Naive thymus-derived CD4-positive, alpha-beta T cell (primary cell): ENCODE data around the gene SH2D6. TPM values are rescaled to one million over a fixed set of nuclear protein-coding genes. Genes with fewer than 3 reads are reported as not detected.

ENCODE experiments used
- ATAC-seq: fragments of 150-1000 bp; cut with Tn5 transposase; 2 replicates; pipeline ENCODE4 v1.10.0; 2021; ENCODE audit warnings: mild to moderate bottlenecking, moderate library complexity
- CTCF ChIA-PET: fragments of 350-600 bp; sonication (Branson Sonifier 250); formaldehyde crosslinking; loops from one replicate; lab custom pipeline; 2021; ENCODE audit warnings: antibody characterized with exemption; lab: Charles Lee
- POLR2A ChIA-PET: fragments of 350-600 bp; sonication (Branson Sonifier 250); formaldehyde crosslinking; loops from one replicate; lab custom pipeline; 2021; ENCODE audit warnings: antibody characterized with exemption, inconsistent platforms; lab: Charles Lee
- DNase-seq, 9 donors: peaks; one replicate each; pipeline versions ENCODE4 v3.0.0 to v3.0.0-alpha.2; 2020 to 2022; ENCODE audit warnings: mixed read lengths in 1 of 9
- H3K27ac ChIP-seq: one replicate; pipeline ENCODE4 v1.7.0; 2013; ENCODE audit warnings: mild to moderate bottlenecking, low read depth, low read length, moderate library complexity
- H3K27me3 ChIP-seq, 2 donors: one replicate each; pipeline ENCODE4 v1.7.0; 2013; ENCODE audit warnings: low read length in 2 of 2, mild to moderate bottlenecking in 2 of 2, moderate library complexity in 2 of 2; ENCODE audit not compliant: control insufficient read depth in 2 of 2, insufficient read depth in 2 of 2
- H3K36me3 ChIP-seq, 3 experiments: 1 replicate in 2 of 3; 2 replicates in 1 of 3; pipeline ENCODE4 v1.7.0; 2013; ENCODE audit warnings: low read length in 3 of 3, mild to moderate bottlenecking in 3 of 3, moderate library complexity in 1 of 3; ENCODE audit not compliant: insufficient read depth in 3 of 3, control insufficient read depth in 2 of 3
- H3K4me1 ChIP-seq, 2 donors: one replicate each; pipeline ENCODE4 v1.7.0; 2013; ENCODE audit warnings: low read length in 2 of 2, mild to moderate bottlenecking in 2 of 2, moderate library complexity in 1 of 2; ENCODE audit not compliant: control insufficient read depth in 2 of 2, insufficient read depth in 2 of 2
- H3K4me3 ChIP-seq: 2 replicates; pipeline ENCODE4 v1.7.0; 2013; ENCODE audit warnings: mild to moderate bottlenecking, low read length
- H3K9me3 ChIP-seq, 3 experiments: 1 replicate in 2 of 3; 2 replicates in 1 of 3; pipeline ENCODE4 v1.7.0; 2013; ENCODE audit warnings: low read length in 3 of 3; ENCODE audit not compliant: control insufficient read depth in 2 of 3
- H3K27ac Mint-ChIP-seq, 9 donors: one replicate each; pipeline ENCODE4 v1.8.0; 2020 to 2022; ENCODE audit warnings: mixed read lengths in 9 of 9, mild to moderate bottlenecking in 8 of 9, moderate library complexity in 5 of 9, inconsistent platforms in 2 of 9
- H3K27me3 Mint-ChIP-seq, 5 donors: one replicate each; pipeline ENCODE4 v1.8.0; 2021 to 2022; ENCODE audit warnings: mixed read lengths in 5 of 5, mild to moderate bottlenecking in 1 of 5
- H3K36me3 Mint-ChIP-seq, 5 donors: one replicate each; pipeline ENCODE4 v1.8.0; 2020 to 2022; ENCODE audit warnings: mixed read lengths in 5 of 5, mild to moderate bottlenecking in 3 of 5, inconsistent platforms in 1 of 5
- H3K4me1 Mint-ChIP-seq, 7 donors: one replicate each; pipeline ENCODE4 v1.8.0; 2020 to 2022; ENCODE audit warnings: mixed read lengths in 7 of 7, mild to moderate bottlenecking in 3 of 7, inconsistent platforms in 1 of 7
- H3K4me3 Mint-ChIP-seq, 10 donors: one replicate each; pipeline ENCODE4 v1.8.0; 2020 to 2022; ENCODE audit warnings: mild to moderate bottlenecking in 10 of 10, mixed read lengths in 10 of 10, moderate library complexity in 6 of 10, inconsistent platforms in 2 of 10
- H3K9me3 Mint-ChIP-seq, 11 donors: one replicate each; pipeline ENCODE4 v1.8.0; 2020 to 2022; ENCODE audit warnings: mixed read lengths in 11 of 11, mild to moderate bottlenecking in 4 of 11, inconsistent platforms in 1 of 11, moderate library complexity in 1 of 11
- intact Hi-C, 2 donors: fragments of 100-400 bp; cut with micrococcal nuclease; formaldehyde crosslinking; loops; one replicate each; pipeline ENCODE4 v1.15.1; 2023
- polyA plus RNA-seq, 2 donors: library from polyadenylated mRNA; unstranded; fragments of 300-500 nt; fragmentation: Illumina TruSeq; gene quantifications; one replicate each; pipeline ENCODE4 v1.2.3, GENCODE V29; 2021
- total RNA-seq, 6 experiments: library from RNA in 5 of 6; stranded (reverse) in 5 of 6; gene quantifications; 1 replicate in 5 of 6; 2 replicates in 1 of 6; pipeline ENCODE4 v1.2.3 and lab custom pipeline; 2021 to 2026

Gene SH2D6
- total and polyA plus RNA-seq, 7 experiments from 2014 or later = 0.48 to 1.1 (median 0.94) TPM; not detected in 4

DNA sequence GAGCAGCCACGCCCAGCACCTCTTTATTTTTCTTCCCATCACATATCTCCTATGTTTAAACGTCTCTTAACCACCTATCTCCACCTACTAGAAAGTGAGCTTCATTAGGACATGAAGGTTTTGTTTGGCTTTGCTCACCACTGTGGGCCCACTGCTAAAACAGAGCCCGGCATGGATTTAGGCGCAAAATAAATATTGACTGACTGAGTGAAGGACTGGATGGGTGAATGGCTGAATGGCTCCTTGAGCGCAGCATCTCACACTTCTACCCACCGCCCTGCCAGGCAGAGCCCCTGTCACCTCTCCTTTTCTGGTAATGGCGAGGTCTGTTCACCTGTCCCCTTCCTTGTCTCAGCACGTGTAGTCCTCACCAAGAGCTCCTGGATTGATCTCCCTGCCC, 18.5 kb upstream of the SH2D6 start:
- Mint-ChIP-seq H3K4me1 (peaks cover 1 to 29% (median 2%) of the 10 kb centered on the region in 7 donors), H3K4me3 (no peak overlapping the region), H3K9me3 (peaks cover 0 to 22% (median 7%) of the 10 kb centered on the region in 11 donors), H3K27me3 (no peaks in the 10 kb centered on the region), H3K27ac (peak overlapping the region in 2 of 9 donors; percentile 28 to 43), H3K36me3 (peaks cover 0 to 53% (median 14%) of the 10 kb centered on the region in 5 donors)
- ChIA-PET CTCF (interaction anchor here (1.6 to 1.9 kb wide), 2 partner anchors 8 to 152 kb away, joined by 4 to 6 read pairs; no protein-coding TSS in a partner anchor), POLR2A (interaction anchor here (0.7 kb wide), 1 partner anchor 46 kb away, joined by 3 read pairs; the partner anchor contains the start of genes ELMOD3 and RETSAT)
- peaks cover 0 to 21% (median 0%) of the 10 kb centered on the region in 3 experiments for H3K36me3 ChIP-seq
- H3K27me3 ChIP-seq = no peaks in the 10 kb centered on the region
- DNase-seq (no peak), ATAC-seq (no peak)
- H3K4me1 ChIP-seq = peaks cover 0 to 2% of the 10 kb centered on the region in 2 donors
- no peak overlapping the region for H3K27ac ChIP-seq
- intact Hi-C loops = no loop called here
- no peaks in the 10 kb centered on the region for H3K9me3 ChIP-seq
- no peak overlapping the region for H3K4me3 ChIP-seq

DNA sequence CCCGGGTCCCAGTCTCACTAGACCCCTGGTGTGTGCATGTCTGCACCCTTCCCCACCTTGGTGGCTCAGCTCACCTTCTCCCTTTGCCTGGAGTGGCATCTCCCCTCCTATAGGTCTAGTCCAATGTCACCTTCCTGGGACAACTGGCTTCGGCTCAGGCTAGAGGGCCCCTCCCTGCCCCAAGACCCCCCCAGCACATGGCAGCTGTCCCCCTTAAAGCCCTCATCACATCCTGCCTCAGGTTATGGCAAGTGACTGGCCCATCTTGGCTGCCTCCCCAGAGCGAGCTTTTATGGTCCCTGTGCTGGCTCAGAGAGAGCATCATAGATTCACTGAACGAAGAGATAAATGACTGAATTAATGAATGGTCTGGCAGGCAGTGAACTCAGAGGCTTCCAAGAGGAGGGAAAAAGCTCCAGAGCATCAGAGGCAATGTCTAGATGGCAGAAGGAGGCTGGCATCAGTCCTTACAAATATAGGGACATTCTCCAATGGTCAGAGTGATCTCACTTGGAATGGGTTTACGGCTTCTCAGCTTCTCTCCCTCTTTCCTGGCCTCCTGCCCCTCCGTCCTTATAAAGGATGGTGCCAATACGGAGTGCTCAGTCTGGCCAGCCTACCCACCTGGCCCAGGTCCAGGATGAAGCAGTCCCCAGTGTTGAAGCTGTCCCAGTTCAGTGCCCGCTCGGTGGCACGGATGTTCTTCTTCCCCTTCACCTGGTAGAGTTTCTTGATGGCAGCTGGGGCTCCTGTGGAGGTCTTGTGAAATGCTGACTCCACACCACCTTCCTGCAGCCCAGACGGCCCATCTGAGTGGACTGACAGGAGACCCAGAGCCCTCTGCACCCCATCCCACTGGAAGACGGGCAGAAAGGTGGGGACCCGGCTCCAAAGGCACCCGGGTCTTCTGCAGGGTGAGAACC, 17.7 kb upstream of the SH2D6 start:
- intact Hi-C loops = no loop called here
- Mint-ChIP-seq H3K27me3 (no peaks in the 10 kb centered on the region), H3K9me3 (peaks cover 0 to 23% (median 8%) of the 10 kb centered on the region in 11 donors), H3K36me3 (peaks cover 0 to 60% (median 15%) of the 10 kb centered on the region in 5 donors), H3K4me1 (peaks cover 9 to 37% (median 10%) of the 10 kb centered on the region in 7 donors), H3K4me3 (no peak overlapping the region), H3K27ac (peak overlapping the region in 2 of 9 donors; percentile 9 to 49)
- no peak for ATAC-seq
- POLR2A ChIA-PET = interaction anchor here (0.7 kb wide), 1 partner anchor 47 kb away, joined by 3 read pairs; the partner anchor contains the start of genes ELMOD3 and RETSAT
- H3K36me3 ChIP-seq = peaks cover 0 to 19% (median 0%) of the 10 kb centered on the region in 3 experiments
- peaks cover 6 to 7% of the 10 kb centered on the region in 2 donors for H3K4me1 ChIP-seq
- no peak overlapping the region for H3K4me3 ChIP-seq
- no peak for DNase-seq
- no peak overlapping the region for H3K27ac ChIP-seq
- no peaks in the 10 kb centered on the region for H3K27me3 ChIP-seq
- no peaks in the 10 kb centered on the region for H3K9me3 ChIP-seq
- CTCF ChIA-PET = interaction anchor here (1.6 kb wide), 1 partner anchor 9 kb away, joined by 4 read pairs; no protein-coding TSS in a partner anchor

DNA sequence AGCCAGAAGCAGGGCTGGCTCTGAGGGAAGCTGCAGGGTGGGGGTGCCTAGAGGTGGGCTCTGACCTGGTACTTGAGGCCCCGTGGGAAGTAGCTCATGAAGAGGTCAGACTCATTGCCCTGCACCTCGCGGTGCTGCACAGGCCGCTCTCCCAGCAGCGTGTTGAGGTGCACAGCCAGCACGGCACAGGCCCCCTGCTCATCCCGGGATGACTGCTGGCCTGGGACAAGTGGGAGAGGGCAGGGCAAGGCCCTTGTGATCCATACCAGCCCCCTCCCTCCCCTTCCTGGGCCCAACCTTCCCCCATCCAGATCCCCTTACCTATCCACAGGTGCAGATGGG, 17.1 kb upstream of the SH2D6 start:
- Histone ChIP-seq H3K4me3 (no peak overlapping the region), H3K9me3 (no peaks in the 10 kb centered on the region), H3K27me3 (no peaks in the 10 kb centered on the region), H3K36me3 (peaks cover 0 to 19% (median 0%) of the 10 kb centered on the region in 3 experiments), H3K4me1 (peaks cover 6 to 14% of the 10 kb centered on the region in 2 donors), H3K27ac (no peak overlapping the region)
- Mint-ChIP-seq H3K27ac (no peak overlapping the region), H3K4me1 (peaks cover 10 to 43% (median 15%) of the 10 kb centered on the region in 7 donors), H3K4me3 (no peak overlapping the region), H3K9me3 (peaks cover 0 to 23% (median 8%) of the 10 kb centered on the region in 11 donors), H3K36me3 (peaks cover 0 to 59% (median 15%) of the 10 kb centered on the region in 5 donors), H3K27me3 (no peaks in the 10 kb centered on the region)
- ChIA-PET CTCF (interaction anchor here (1.6 kb wide), 1 partner anchor 10 kb away, joined by 4 read pairs; no protein-coding TSS in a partner anchor), POLR2A (no interaction called here)
- intact Hi-C loops = no loop called here
- DNase-seq = no peak
- ATAC-seq = no peak

DNA sequence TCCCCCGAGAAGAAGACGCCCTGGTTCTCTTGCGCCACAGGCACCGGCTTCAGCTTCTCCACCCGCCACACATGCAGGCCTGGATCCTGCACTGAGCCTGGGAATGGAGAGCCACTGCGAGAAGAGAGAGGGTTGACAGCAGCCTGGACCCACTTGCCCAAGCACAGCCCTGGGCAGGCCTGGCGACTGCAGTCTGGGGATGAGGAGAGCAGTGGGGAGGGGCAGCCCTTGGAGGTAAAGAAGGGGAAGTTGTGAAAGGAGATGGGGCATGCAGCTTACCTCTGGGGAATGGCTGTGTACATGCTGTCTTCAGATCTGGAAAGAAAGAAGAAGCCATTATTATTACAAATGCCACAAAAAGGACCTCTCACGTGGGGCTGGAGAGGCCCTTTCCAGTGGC, 16.7 kb upstream of the SH2D6 start:
- H3K9me3 ChIP-seq = no peaks in the 10 kb centered on the region
- ATAC-seq (no peak), DNase-seq (no peak)
- intact Hi-C loops = no loop called here
- no peak overlapping the region for H3K27ac ChIP-seq
- Mint-ChIP-seq H3K27ac (no peak overlapping the region), H3K4me1 (peaks cover 10 to 43% (median 16%) of the 10 kb centered on the region in 7 donors), H3K9me3 (peaks cover 0 to 23% (median 8%) of the 10 kb centered on the region in 11 donors), H3K27me3 (no peaks in the 10 kb centered on the region), H3K4me3 (no peak overlapping the region), H3K36me3 (peaks cover 0 to 55% (median 15%) of the 10 kb centered on the region in 5 donors)
- H3K36me3 ChIP-seq = peaks cover 0 to 19% (median 0%) of the 10 kb centered on the region in 3 experiments
- ChIA-PET CTCF (interaction anchor here (0.6 kb wide), 1 partner anchor 128 kb away, joined by 5 read pairs; no protein-coding TSS in a partner anchor), POLR2A (no interaction called here)
- no peaks in the 10 kb centered on the region for H3K27me3 ChIP-seq
- H3K4me1 ChIP-seq = peaks cover 6 to 18% of the 10 kb centered on the region in 2 donors
- H3K4me3 ChIP-seq = no peak overlapping the region

DNA sequence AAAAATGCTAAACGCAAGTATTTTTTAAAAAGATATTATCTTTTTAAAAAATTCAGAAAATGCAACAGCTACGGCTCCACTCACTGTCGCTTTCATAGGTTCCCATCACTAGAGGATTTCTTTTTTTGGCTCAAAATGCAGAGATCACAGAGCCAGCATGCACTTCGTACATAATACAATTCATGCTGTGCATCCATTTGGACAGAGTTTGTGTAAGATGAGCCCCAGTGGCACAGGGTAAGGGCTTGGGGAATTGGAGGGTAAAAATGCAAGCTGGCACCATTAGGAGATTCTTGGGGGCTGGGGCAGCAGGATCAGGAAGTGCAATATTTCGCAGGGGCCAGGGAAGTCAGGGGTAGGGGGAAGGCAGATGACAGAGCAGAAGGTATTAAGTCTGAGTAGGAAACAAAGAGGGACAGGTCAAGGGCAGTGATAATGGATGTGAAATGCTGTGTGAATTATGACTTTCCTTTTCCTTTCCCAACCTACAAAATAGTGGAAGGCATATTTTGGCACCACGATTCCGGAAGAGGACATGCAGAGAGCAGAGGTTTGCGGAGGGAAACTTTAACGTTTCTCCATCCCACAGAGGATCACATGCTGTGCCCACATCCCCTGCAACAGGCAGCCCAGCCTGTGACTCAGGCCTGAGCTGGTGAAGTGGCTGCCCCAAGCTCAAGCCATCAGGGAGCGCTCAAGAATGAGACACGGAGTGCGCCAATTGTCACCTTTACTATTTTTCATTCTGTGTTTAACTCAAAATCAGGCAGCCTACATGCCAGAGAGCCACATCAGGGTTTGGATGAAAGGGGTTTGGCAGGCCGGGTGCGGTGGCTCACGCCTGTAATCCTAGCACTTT, 13.1 kb upstream of the SH2D6 start:
- Mint-ChIP-seq H3K27me3 (no peaks in the 10 kb centered on the region), H3K4me3 (peak overlapping the region; percentile 32 to 81 (median 61)), H3K9me3 (peaks cover 0 to 23% (median 8%) of the 10 kb centered on the region in 11 donors), H3K36me3 (peaks cover 0 to 44% (median 15%) of the 10 kb centered on the region in 5 donors), H3K4me1 (peaks cover 23 to 55% (median 44%) of the 10 kb centered on the region in 7 donors), H3K27ac (peak overlapping the region; percentile 40 to 96 (median 79))
- Histone ChIP-seq H3K27me3 (no peaks in the 10 kb centered on the region), H3K4me1 (peaks cover 28 to 47% of the 10 kb centered on the region in 2 donors), H3K36me3 (peaks cover 0 to 11% (median 0%) of the 10 kb centered on the region in 3 experiments), H3K27ac (no peak overlapping the region), H3K9me3 (no peaks in the 10 kb centered on the region), H3K4me3 (no peak overlapping the region)
- ChIA-PET CTCF (interaction anchor here (1.0 kb wide), 1 partner anchor 14 kb away, joined by 3 read pairs; no protein-coding TSS in a partner anchor), POLR2A (interaction anchor here (0.7 to 1.1 kb wide), 3 partner anchors 13 to 975 kb away, joined by 3 to 7 read pairs (median 3); partner anchors contain the start of gene SH2D6)
- intact Hi-C loops = no loop called here
- peak; percentile 82 for ATAC-seq
- peak in 5 of 9 donors; percentile 28 to 75 (median 38) for DNase-seq
